Ureter (tissue), 1 donor: ENCODE measurements around the gene QKI. TPM values are rescaled to one million over a fixed set of nuclear protein-coding genes. Genes with fewer than 3 reads are reported as not detected.
"Not testable (repeated sequence)": the region's sequence is repeated elsewhere in the genome, so short reads cannot be mapped to it uniquely, and the experiment has no call there.

Source experiments
- DNase-seq: peaks from one replicate; pipeline ENCODE4 v3.0.0-alpha.2; 2020; ENCODE audit warnings: low spot score
- total RNA-seq: library from RNA; stranded (reverse); gene quantifications from one replicate; pipeline ENCODE4 v1.2.4, GENCODE V29; 2023
- donor health status: DM: yes; HTN: yes; CAD: no.

The QKI gene
- total RNA-seq, 1 donor from 2014 or later: 96.7 TPM

- no peak for DNase-seq
Observed at GRCh38 chr6:163439997-163440396, 25.5 kb downstream of the QKI start.

DNA sequence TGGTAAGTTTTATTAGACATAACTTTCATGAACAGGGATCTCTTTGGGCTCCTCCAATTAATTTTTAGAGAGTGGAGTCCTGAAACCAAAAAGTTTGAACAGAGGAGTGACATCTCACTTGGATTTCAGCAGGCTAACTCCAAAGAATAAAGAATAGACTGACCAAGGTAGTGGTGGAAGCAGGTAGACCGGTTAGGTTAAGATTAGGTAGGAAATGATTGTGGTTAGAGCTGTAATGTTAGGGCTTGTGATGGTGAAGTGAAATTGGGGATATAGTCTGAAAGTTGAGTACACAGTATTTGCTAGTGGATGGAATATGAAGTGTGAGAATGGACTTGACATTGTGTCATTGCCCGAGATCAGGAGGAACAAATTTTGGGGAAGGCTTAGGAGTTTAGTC, 27.8 kb downstream of the QKI start:
- no peak for DNase-seq

DNA sequence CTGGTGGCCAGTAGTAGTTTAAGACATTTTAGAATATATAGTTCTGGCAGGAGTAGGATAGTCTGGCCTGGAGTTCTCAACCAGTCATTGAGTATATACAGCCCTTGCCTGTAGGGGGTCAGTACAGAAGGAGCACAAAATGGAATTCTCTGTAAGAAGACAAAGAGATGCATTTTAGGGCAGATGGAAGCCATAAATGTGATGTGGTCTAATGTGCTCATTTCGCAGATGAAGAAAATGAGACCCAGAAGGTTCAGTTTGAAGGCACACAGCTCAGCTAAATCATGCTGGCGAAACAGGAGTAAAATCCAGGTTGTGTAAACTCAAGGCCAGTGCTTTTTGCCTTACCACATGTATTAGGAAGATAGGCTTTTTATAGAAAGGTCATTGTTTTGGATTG, 29.6 kb downstream of the QKI start:
- DNase-seq: no peak

GRCh38 chr6:163446549-163446948, 32.0 kb downstream of the QKI start:
- DNase-seq: no peak

DNA sequence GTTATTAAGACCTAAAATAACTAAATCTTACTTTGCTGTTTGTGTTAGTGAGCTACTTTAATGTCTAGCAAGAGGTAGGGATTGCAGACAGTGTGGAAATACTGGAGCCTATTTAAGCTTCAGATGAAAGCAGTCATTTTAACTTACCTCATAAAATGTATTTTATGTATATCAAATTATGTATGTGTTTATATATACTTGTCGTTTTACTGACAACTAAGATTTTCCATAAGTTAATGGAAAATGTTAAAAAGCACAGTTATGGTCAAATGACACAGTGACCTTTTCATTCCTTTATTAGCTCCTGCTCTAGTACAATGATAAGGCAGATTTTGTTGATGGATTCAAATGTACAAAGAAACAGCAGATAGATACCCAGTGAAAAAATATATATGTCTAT, 34.6 kb downstream of the QKI start:
- DNase-seq: no peak

DNA sequence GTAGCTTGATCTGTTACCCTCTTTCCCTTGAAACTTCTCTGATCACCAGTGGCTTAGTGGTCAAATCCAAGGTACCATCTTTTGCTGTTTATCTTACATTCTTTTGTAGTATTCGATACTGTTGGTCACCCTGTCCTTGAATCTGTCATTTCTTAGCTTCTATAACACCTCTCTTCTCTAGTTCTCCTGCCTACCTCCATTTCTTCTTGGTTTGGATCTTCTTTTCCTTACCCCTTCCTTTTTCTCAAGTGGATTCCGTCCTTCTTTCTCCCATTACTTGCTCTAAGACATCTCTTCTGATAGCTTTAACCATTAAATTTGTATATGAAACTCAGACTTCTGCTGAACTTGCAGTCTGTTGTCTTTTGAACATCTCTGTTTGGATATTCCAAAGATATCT, 39.9 kb downstream of the QKI start:
- no peak for DNase-seq

DNA sequence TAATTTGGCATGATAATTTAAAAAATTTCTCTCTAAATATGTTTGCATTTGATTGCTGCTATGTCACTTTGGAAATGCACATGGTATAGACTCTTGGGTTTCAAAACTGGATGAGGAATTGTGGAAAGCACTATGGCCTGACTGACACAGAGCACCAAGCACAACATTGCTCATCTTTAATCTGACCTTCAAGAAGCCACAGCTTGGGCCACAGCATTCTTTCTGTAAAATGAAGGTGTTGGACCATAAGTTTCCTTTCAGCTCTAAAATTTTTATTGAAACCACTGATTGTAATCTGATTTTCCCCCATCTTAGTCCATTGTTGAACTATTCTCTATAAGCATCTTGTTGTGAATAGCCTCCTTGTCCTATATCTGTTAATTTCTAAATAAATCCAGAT, 41.0 kb downstream of the QKI start:
- DNase-seq: no peak

- no peak for DNase-seq
Observed at GRCh38 chr6:163457637-163458561, 43.4 kb downstream of the QKI start.

DNA sequence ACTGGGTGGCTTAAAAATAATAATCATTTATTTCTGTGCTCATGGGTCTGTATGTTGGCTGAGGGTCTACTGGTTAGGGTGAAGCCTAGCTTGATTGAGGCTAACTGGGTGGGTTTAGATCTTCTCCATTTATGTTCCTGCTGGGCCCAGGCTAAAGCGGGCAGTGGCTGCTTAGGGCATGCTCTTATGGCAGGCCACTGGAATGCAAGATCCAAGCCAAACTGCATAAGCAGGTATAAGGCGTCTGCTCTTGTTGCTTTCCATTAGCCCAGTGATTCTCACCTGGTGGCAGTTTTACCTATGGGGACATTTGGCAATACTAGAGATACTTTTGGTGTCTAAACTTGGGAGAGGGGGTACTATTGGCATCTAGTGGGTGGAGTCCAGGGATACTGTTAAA, 44.5 kb downstream of the QKI start:
- DNase-seq: no peak

- no peak for DNase-seq
Observed at GRCh38 chr6:163459536-163459935, 45.0 kb downstream of the QKI start.

DNA sequence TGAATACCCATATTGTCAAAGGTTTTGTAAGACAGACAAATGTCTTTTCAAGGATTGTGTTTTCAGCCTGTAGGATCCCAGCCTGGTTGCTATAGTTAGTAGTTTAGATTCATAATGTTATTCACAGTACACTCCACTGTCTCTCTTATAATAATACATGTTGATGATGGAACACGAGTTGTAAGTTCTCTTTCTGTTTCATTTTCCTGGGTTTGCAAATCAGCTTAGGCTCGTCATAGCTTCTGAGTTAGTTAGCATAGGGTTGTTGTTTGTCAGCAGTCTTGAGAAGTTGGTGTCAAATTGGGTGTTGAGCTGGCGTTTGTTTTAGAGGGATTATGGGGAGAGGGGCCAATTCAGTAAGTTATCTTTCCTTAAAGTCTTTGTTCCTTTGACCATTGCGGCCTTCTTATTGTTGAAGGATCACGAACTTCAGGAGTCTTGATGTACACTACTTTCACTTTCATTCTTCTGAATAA, 45.8 kb downstream of the QKI start:
- DNase-seq: no peak

DNA sequence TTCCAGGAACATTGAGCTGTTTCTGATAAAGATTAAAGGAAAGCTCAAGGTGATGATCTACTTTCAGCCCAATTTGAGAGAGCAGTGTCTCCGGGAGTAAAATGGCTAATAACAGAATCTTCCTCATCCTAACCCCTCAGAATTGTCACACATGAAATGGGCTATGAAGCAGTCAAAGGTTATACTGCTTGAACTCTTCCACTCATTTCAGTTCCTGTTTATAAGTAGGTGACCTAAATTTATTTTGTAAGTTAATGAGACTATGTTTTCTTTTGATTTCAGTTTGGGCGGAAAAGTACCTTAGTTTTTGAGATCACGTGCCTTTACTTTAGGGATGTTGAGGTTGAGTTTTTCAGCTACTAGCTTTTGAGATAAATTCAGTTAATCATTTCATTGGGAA, 47.2 kb downstream of the QKI start:
- DNase-seq: no peak

- no peak for DNase-seq
Observed at GRCh38 chr6:163463180-163463579, 48.7 kb downstream of the QKI start.

DNA sequence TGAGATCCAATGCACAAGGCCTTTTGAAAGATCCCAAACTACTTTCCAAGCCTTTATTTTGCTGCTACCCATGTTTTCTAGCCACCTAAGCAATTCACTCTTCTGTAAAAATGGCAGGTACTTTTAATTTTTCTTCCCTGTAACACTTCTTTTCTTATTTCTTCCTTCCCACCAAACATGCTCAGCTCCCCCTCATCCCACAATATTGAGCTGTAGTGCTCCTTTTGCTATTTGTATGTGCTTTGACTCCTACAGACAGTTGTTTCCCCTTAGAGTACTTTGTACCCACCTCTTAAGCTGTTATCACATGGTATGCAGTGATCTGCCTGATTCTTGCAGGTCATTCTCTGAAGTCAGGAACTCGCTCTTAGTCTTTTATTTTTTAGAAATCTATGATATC, 49.3 kb downstream of the QKI start:
- no peak for DNase-seq

DNA sequence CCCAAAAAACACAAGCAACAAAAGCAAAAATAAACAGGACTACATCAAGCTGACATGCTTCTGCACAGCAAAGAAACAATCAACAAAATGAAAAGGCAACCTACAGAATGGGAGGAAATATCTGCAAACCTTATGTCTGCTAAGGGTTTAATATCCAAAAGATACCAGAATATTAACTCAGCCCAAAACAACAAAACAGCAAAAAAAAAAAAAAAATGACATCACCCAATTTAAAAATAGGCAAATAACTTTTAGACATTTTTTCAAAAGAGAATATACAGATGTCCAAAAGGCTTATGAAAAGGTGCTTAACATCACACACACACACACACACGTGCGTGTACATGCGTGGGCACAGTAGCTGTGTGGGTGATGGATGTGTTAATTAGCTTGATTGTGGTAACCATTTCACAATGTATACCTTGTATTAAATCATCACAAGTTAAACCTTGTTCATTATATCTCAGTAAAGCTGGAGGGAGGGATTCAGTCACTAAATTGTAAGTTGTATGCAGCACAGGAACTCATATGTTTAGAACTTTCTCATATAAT, 52.4 kb downstream of the QKI start:
- no peak for DNase-seq

- no peak for DNase-seq
Observed at GRCh38 chr6:163468738-163469137, 54.2 kb downstream of the QKI start.

GRCh38 chr6:163469459-163469985, 55.0 kb downstream of the QKI start:
- no peak for DNase-seq

DNA sequence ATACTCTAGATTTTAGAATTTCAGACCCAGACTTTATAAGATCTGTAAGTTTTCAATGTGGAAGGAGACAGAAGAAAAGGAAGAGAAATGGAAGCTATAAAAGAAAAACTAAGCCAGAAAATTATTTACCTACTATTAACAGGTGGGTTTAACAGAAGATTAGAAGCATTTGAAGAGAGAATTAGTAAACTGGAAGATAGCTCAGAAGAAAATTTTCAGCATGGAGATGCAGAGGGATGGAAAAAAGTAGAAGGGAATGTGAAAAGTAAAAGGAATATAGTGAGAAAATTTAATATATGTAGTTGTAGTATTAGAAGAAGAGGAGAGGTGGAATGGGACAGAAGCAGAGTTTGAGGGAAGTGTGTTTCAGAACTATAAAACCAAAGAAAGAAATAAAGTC, 56.1 kb downstream of the QKI start:
- DNase-seq: no peak

- DNase-seq: no peak
Observed at GRCh38 chr6:163474581-163474980, 60.1 kb downstream of the QKI start.

GRCh38 chr6:163476946-163477345, 62.4 kb downstream of the QKI start:
- not testable (repeated sequence) for DNase-seq

GRCh38 chr6:163483107-163483506, 68.6 kb downstream of the QKI start:
- DNase-seq: no peak

DNA sequence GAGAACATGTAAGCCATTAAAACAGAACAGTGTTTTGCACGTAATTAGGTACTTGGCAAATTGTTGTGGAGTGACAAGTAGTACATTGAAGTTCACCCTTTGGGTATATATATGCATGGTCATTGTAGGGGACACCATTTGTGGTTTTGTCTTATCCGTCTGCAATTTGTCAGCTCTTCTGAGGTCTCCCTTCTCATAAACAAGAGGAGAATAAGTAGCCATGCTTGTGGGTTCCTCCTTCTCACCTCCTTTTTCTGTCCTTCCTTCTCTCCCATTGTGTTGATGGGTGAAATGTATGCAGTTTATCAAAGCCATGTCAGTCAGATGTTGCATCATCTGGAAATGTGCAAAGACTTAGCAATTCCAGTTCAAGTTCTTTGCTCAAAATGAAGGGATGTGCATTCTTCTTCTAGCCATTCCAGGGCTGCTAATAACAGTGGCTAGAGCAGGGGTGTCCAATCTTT, 70.9 kb downstream of the QKI start:
- DNase-seq: no peak

GRCh38 chr6:163486821-163487220, 72.3 kb downstream of the QKI start:
- DNase-seq: no peak
